Measurements from ENCODE around the gene TRPM5. TPM values are rescaled to one million over a fixed set of nuclear protein-coding genes. Genes with fewer than 3 reads are reported as not detected.

TRPM5 gene
- total and polyA plus RNA-seq, 2 of the 8 experiments (the other 6 are each of a cell fraction or from before 2014, with no cell fraction given), result 0.02 TPM; not detected in 1

DNA sequence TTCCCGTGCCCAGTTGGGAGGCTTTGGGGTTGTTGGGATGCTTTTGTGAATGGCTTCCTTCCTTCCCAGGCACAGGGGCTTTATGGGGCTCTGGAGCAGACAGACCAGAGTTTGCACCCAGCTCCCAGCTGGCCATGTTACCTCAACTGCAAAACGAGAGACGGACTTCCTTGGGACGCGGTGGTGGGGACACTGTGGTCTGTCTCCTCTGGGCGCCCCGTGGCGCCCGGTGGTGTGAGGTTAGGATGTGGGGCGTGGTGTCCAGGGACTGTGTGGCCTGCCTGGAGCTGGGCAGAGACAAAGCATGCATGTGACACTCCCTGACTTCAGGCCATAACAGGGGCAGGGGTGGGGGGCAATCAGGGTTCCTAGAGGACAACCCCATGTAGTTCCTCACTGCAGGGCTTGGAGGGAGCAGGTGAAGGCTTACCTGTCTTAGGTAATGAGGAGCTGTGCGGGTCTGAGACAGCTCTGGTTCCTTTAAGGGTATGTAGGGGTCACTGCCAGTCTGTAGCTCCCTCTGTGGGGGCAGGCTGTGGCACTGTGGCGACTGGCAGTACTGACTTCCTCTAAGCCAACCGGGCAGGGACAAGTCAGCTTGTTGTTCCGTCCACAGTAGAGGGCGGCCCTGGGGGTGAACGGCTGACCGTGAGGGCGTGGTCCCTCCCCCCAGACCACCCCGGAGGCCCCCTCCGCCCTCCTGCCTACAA lies 14.9 kb upstream of the TRPM5 start:
- TF ChIP-seq, protein P1, sequence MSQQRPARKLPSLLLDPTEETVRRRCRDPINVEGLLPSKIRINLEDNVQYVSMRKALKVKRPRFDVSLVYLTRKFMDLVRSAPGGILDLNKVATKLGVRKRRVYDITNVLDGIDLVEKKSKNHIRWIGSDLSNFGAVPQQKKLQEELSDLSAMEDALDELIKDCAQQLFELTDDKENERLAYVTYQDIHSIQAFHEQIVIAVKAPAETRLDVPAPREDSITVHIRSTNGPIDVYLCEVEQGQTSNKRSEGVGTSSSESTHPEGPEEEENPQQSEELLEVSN (IDR thresholded peaks at IDR 0.05), result no peak
- TF ChIP-seq CBX8 (IDR thresholded peaks at IDR 0.05; ENCODE audit: borderline replicate concordance, low read depth, low read length), result no peak
- TF ChIP-seq, protein P2, sequence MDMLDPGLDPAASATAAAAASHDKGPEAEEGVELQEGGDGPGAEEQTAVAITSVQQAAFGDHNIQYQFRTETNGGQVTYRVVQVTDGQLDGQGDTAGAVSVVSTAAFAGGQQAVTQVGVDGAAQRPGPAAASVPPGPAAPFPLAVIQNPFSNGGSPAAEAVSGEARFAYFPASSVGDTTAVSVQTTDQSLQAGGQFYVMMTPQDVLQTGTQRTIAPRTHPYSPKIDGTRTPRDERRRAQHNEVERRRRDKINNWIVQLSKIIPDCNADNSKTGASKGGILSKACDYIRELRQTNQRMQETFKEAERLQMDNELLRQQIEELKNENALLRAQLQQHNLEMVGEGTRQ (IDR thresholded peaks at IDR 0.05; ENCODE audit: low read length), result no peak
- Histone ChIP-seq H3K4ac (replicated peaks; ENCODE audit: insufficient read length, low read depth, low read length) (no peak overlapping the region), H3K79me1 (ENCODE audit: low read depth, low read length) (no peaks in the 10 kb centered on the region), H3K23me2 (ENCODE audit: low read depth, low read length) (no peaks in the 10 kb centered on the region), H4K8ac (ENCODE audit: extremely low read depth, insufficient read depth, low read length) (no peak overlapping the region), H2BK20ac (ENCODE audit: low read length) (no peak overlapping the region), H2AK5ac (ENCODE audit: low read depth, low read length) (no peak overlapping the region), H3K18ac (ENCODE audit: extremely low read depth, low read length) (no peak overlapping the region), H2BK120ac (replicated peaks; ENCODE audit: low read depth, low read length) (no peak overlapping the region), H4K91ac (replicated peaks; ENCODE audit: insufficient read length, low read length) (no peak overlapping the region), H2BK15ac (ENCODE audit: low read length) (no peak overlapping the region), H4K20me1 (replicated peaks in 1 of 2; ENCODE audit: control insufficient read depth in 1 of 2, insufficient read depth in 2 of 2, low read length in 2 of 2) (no peaks in the 10 kb centered on the region), H2BK5ac (ENCODE audit: low read depth, low read length) (no peak overlapping the region), H4K5ac (ENCODE audit: insufficient read length, low read depth, low read length) (no peak overlapping the region), H2AFZ (ENCODE audit: low read length) (no peak overlapping the region), H3K9me3 (ENCODE audit: insufficient read depth in 2 of 2, low read depth in 1 of 2, low read length in 1 of 2) (no peaks in the 10 kb centered on the region), H3K79me2 (ENCODE audit: control insufficient read depth in 1 of 2, insufficient read depth in 2 of 2, low read length in 2 of 2) (no peaks in the 10 kb centered on the region), H3K23ac (ENCODE audit: insufficient read length) (no peak overlapping the region), H3K27me3 (replicated peaks in 1 of 4; ENCODE audit: control insufficient read depth in 3 of 4, extremely low read depth in 1 of 4, insufficient read depth in 3 of 4, low read length in 3 of 4) (peaks cover 0 to 14% (median 7%) of the 10 kb centered on the region in 4 experiments; a peak in 6 of 7 replicates), H3K9ac (replicated peaks in 1 of 4; ENCODE audit: extremely low read depth in 1 of 4, low read depth in 3 of 4, low read length in 3 of 4) (no peak overlapping the region), H3K14ac (ENCODE audit: insufficient read length) (no peak overlapping the region), H3K27ac (ENCODE audit: low read depth, low read length) (no peak overlapping the region), H3K56ac (replicated peaks; ENCODE audit: insufficient read length, low read depth, low read length) (no peak overlapping the region), H3K4me3 (ENCODE audit: extremely low read depth in 1 of 4, insufficient read depth in 2 of 4, low read depth in 3 of 4, low read length in 4 of 4) (no peak overlapping the region), H3K36me3 (ENCODE audit: control insufficient read depth in 2 of 4, insufficient read depth in 4 of 4, low read length in 3 of 4) (no peaks in the 10 kb centered on the region), H3K4me2 (ENCODE audit: insufficient read depth in 1 of 2, low read depth in 2 of 2, low read length in 2 of 2) (no peak overlapping the region), H3K4me1 (replicated peaks in 1 of 4; ENCODE audit: control insufficient read depth in 3 of 4, insufficient read depth in 4 of 4, low read length in 3 of 4) (no peaks in the 10 kb centered on the region), H2BK12ac (ENCODE audit: low read depth, low read length) (no peak overlapping the region)
- 77% methylated on average over 11 of the region's 20 CpGs; no CpG with 5 or more reads in 1 of the 2 experiments for WGBS, 2 experiments (ENCODE audit: extremely low coverage in 1 of 2, insufficient coverage in 1 of 2, insufficient read length in 1 of 2, insufficient replicate concordance in 2 of 2, low coverage in 1 of 2, low lambda C conversion rate in 2 of 2, missing lambda C conversion rate in 1 of 2)
- POLR2A ChIA-PET (ENCODE audit: partially characterized antibody), result interaction anchor here (1.2 kb wide), 1 partner anchor 15 kb away, joined by 3 read pairs; no protein-coding TSS in a partner anchor
- FAIRE-seq (no peak), DNase-seq (ENCODE audit: low read depth in 1 of 2, low spot score in 2 of 2) (no peak)
- CTCF ChIA-PET (ENCODE audit: partially characterized antibody), result interaction anchor here (0.7 to 1.6 kb wide), 7 partner anchors 10 to 223 kb away, joined by 3 to 9 read pairs (median 5); no protein-coding TSS in a partner anchor

Measured in H1 (cell line).